ENCODE measurements around the gene NR2F2. TPM values are rescaled to one million over a fixed set of nuclear protein-coding genes. Genes with fewer than 3 reads are reported as not detected.
"Not testable (repeated sequence)": the region's sequence is repeated elsewhere in the genome, so short reads cannot be mapped to it uniquely, and the experiment has no call there.

The NR2F2 gene
- total RNA-seq, 4 donors from 2014 or later, result 42.7 to 131 (median 83.6) TPM

DNA sequence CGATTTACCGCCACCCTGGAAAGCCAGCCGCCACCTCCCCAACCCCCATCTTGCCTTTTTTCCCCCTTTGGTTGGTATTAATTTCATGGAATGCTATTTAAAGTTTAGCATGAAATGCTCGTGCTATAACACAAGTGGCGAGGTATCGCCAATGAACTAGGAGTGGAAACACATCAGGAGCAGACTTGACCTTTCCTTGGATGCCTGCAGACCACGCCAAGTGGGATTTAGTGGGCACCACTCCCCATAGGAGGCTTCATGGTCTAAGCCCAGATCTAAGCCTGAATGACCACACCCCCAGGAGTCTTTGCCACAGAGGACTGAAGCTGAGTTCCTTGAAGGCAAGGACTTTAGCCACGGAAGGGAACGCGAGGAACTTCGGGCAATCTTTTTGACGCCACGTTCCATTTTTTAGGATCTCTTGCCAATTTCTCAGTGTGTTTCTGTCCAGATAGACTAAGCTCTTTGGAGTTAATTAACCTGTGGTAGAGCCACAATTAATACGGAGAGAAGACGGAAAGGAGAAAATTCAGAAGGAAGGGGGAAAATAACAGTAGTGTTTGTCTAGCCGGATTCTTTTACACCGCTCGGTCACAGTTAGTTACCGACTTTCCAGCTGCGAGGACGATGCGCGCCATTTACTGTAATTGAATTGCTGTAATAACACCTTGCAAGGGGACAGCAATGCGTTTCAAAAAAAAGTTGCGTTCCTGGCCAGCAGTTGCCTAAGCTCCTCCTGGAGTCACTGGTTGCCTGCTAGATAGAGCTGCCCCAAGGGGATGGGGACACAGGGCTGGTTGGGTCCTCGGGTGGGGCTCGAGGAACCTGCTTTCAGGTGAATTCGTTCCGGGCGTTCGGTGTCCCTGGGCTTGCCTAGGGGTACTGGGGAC lies 37.1 kb downstream of the NR2F2 start:
- H3K4me3 ChIP-seq, result peak overlapping the region; percentile 28 to 47 (median 33)
- DNase-seq (ENCODE audit: extremely low spot score), result no peak
- no peaks in the 10 kb centered on the region for H3K36me3 ChIP-seq
- intact Hi-C loops (cut with DNase I), result no loop called here
- WGBS, result 52% methylated on average over 31 of the region's 31 CpGs
- H3K27me3 ChIP-seq, result peaks cover 0 to 6% (median 0%) of the 10 kb centered on the region in 4 donors
- H3K4me1 ChIP-seq, result peaks cover 0 to 11% (median 7%) of the 10 kb centered on the region in 4 donors
- TF ChIP-seq POLR2AphosphoS5 (IDR thresholded peaks at IDR 0.05) (no peak), POLR2A (IDR thresholded peaks at IDR 0.05; ENCODE audit: low read depth) (no peak), EP300 (IDR thresholded peaks at IDR 0.05) (no peak)
- no peak overlapping the region for H3K27ac ChIP-seq (replicated peaks in 1 of 4)
- H3K9me3 ChIP-seq, result no peaks in the 10 kb centered on the region

DNA sequence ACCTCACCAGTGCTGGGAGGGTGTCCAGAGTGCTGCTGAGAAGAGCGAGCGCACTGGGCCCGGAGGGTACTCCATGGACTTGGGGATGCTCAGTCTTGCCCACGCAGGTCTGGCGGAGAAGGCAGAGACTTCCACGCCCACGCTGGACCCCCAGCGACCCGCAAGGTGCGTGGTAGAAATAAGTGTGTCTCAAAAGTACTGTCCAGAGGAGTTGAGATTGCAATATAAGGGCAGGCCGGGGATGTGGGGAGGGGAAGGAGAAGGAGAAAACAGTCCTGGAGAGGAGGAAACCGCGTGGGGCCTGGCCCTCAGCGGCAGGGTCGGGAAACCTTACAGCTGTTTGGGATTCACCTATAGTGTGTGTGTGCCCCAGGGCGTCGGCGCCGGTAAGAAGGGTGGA lies 38.9 kb downstream of the NR2F2 start:
- no peak for TF ChIP-seq POLR2A (IDR thresholded peaks at IDR 0.05; ENCODE audit: low read depth)
- no peak for TF ChIP-seq CTCF (IDR thresholded peaks at IDR 0.05)
- no peak for TF ChIP-seq POLR2AphosphoS5 (IDR thresholded peaks at IDR 0.05)
- TF ChIP-seq EP300 (IDR thresholded peaks at IDR 0.05), result no peak
- Histone ChIP-seq H3K4me3 (no peak overlapping the region), H3K36me3 (no peaks in the 10 kb centered on the region), H3K27me3 (peaks cover 0 to 6% (median 0%) of the 10 kb centered on the region in 4 donors), H3K9me3 (no peaks in the 10 kb centered on the region), H3K27ac (replicated peaks in 1 of 4) (no peak overlapping the region), H3K4me1 (peaks cover 0 to 11% (median 7%) of the 10 kb centered on the region in 4 donors)
- 85% methylated on average over 19 of the region's 19 CpGs for WGBS
- no peak for DNase-seq (ENCODE audit: extremely low spot score)
- intact Hi-C loops (cut with DNase I), result no loop called here

GRCh38 chr15:96369825-96370621 lies 39.5 kb downstream of the NR2F2 start:
- intact Hi-C loops (cut with DNase I), result no loop called here

DNA sequence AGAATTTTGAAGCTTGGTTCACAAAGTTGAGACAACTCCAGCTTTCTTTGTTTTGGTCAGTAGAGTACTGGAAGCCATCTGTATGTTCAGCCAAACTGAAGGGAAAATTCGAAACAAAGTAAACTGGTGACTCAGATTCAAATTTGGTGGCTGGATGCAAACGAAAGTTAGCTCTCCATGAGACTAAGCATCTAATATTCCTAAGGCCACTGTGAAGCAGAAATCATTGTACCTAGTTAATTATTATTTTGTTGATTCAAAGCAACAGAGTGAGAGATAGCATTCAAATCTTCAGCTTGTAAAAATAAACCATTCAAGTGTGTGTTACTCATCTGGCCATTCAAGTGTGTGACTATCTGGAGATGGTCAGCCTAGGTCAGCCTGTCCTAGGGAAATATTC lies 42.1 kb downstream of the NR2F2 start:
- Histone ChIP-seq H3K27me3 (no peaks in the 10 kb centered on the region), H3K27ac (replicated peaks in 1 of 4) (no peak overlapping the region), H3K4me3 (no peak overlapping the region), H3K9me3 (no peaks in the 10 kb centered on the region), H3K36me3 (no peaks in the 10 kb centered on the region), H3K4me1 (peaks cover 0 to 9% (median 7%) of the 10 kb centered on the region in 4 donors)
- intact Hi-C loops (cut with DNase I), result no loop called here
- DNase-seq (ENCODE audit: extremely low spot score), result no peak
- 57% methylated on average over 2 of the region's 2 CpGs for WGBS
- TF ChIP-seq EP300 (IDR thresholded peaks at IDR 0.05) (no peak), POLR2A (IDR thresholded peaks at IDR 0.05; ENCODE audit: low read depth) (no peak), POLR2AphosphoS5 (IDR thresholded peaks at IDR 0.05) (no peak), CTCF (IDR thresholded peaks at IDR 0.05) (no peak)

More at GRCh38 chr15:96369825-96370621, 39.5 kb downstream of the NR2F2 start:
- Histone ChIP-seq H3K27ac (replicated peaks in 1 of 4) (no peak overlapping the region), H3K36me3 (no peaks in the 10 kb centered on the region), H3K4me1 (peaks cover 0 to 11% (median 7%) of the 10 kb centered on the region in 4 donors), H3K4me3 (no peak overlapping the region), H3K9me3 (no peaks in the 10 kb centered on the region), H3K27me3 (peaks cover 0 to 6% (median 0%) of the 10 kb centered on the region in 4 donors)
- DNase-seq (ENCODE audit: extremely low spot score), result no peak
- WGBS, result 81% methylated on average over 18 of the region's 22 CpGs
- no peak for TF ChIP-seq POLR2A (IDR thresholded peaks at IDR 0.05; ENCODE audit: low read depth)
- no peak for TF ChIP-seq EP300 (IDR thresholded peaks at IDR 0.05)
- no peak for TF ChIP-seq POLR2AphosphoS5 (IDR thresholded peaks at IDR 0.05)

DNA sequence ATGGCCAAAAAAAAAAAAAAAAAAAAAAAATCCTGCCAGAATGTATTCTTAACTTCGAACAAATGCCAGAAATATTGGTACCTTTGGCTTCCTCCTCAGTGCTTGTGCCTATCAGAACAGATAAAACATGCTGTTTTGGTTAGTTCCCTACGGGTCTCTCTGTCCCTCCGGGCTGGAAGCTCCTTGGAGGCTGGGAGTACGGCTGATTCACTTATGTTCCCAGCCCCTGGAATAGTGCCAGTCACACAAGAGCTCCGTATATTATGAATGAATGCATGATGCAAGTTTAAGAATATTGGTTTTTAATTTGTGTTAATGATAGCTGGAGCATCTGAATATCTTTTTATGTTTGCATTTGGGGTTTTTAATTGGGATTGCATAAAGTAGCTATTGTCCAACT lies 44.0 kb downstream of the NR2F2 start:
- intact Hi-C loops (cut with DNase I), result no loop called here
- Histone ChIP-seq H3K27ac (replicated peaks in 1 of 4) (no peak overlapping the region), H3K27me3 (no peaks in the 10 kb centered on the region), H3K4me3 (no peak overlapping the region), H3K9me3 (no peaks in the 10 kb centered on the region), H3K4me1 (no peaks in the 10 kb centered on the region), H3K36me3 (no peaks in the 10 kb centered on the region)
- WGBS, result 62% methylated on average over 5 of the region's 5 CpGs
- TF ChIP-seq EP300 (IDR thresholded peaks at IDR 0.05) (no peak), POLR2A (IDR thresholded peaks at IDR 0.05; ENCODE audit: low read depth) (no peak), POLR2AphosphoS5 (IDR thresholded peaks at IDR 0.05) (no peak), CTCF (IDR thresholded peaks at IDR 0.05) (no peak)
- no peak for DNase-seq (ENCODE audit: extremely low spot score)

GRCh38 chr15:96379592-96379991 lies 49.1 kb downstream of the NR2F2 start:
- H3K4me1 ChIP-seq; intact Hi-C loops (cut with DNase I); H3K4me3 ChIP-seq; DNase-seq (ENCODE audit: extremely low spot score); H3K36me3 ChIP-seq; H3K27me3 ChIP-seq; H3K9me3 ChIP-seq; H3K27ac ChIP-seq (replicated peaks in 1 of 4): not testable (repeated sequence)
- 91% methylated on average over 1 of the region's 2 CpGs for WGBS

Measured in esophagus muscularis mucosa (tissue), 4 donors.